Gastrocnemius medialis (tissue), 4 donors: ENCODE measurements around the gene ANP32D. TPM values are rescaled to one million over a fixed set of nuclear protein-coding genes. Genes with fewer than 3 reads are reported as not detected.

Experiments used
- total RNA-seq, 4 donors: library from RNA; depleted of rRNA; stranded (reverse); fragments of >200 nt; gene quantifications; one replicate each; pipeline versions ENCODE4 v1.1.0 to v1.2.3, GENCODE V29; 2016

The ANP32D gene
- total RNA-seq, 4 donors from 2014 or later = not detected

Other genes with a start within 250 kb of the ANP32D start
- 10 to 100 TPM; 31.8 to 43.1 (median 34.2) TPM for gene ZNF641, start 121.6 kb upstream of the ANP32D start, total RNA-seq
- gene C12orf54, start 9.9 kb downstream of the ANP32D start, total RNA-seq = not detected
- not detected for gene OR8S1, start 53.1 kb downstream of the ANP32D start, total RNA-seq
- gene LALBA, start 97.5 kb downstream of the ANP32D start, total RNA-seq = not detected
- gene KANSL2, start 209.7 kb downstream of the ANP32D start, total RNA-seq = 100 to 1,000 TPM in 1 of 4 donors, 10 to 100 TPM in 3; 69.0 to 107 (median 76.4) TPM
- gene CCNT1, start 244.1 kb downstream of the ANP32D start, total RNA-seq = 10 to 100 TPM; 18.0 to 21.4 (median 19.6) TPM